Motor neuron (in vitro differentiated cells): ENCODE measurements around the gene OR51F2. TPM values are rescaled to one million over a fixed set of nuclear protein-coding genes. Genes with fewer than 3 reads are reported as not detected.
A peak's percentile ranks its signal among the peaks of the same experiment; 100 is the strongest.
"Not testable (repeated sequence)": the region's sequence is repeated elsewhere in the genome, so short reads cannot be mapped to it uniquely, and the experiment has no call there.

ENCODE experiments used
- ATAC-seq, 8 experiments: fragments of 200-7000 bp; cut with Tn5 transposase; replicated peaks in 6 of 8; 2 replicates each; pipeline ENCODE4 v1.8.0; 2021; ENCODE audit warnings: mild to moderate bottlenecking in 8 of 8, moderate library complexity in 8 of 8
- H3K27ac ChIP-seq, 2 donors: fragments of 250-450 bp; sonication (Bioruptor Pico); 2 replicates each; pipeline ENCODE4 v1.9.0; 2021; ENCODE audit warnings: antibody characterized with exemption in 2 of 2, mild to moderate bottlenecking in 2 of 2, moderate library complexity in 1 of 2
- H3K4me1 ChIP-seq, 2 donors: fragments of 250-450 bp; sonication (Bioruptor Pico); replicated peaks in 1 of 2; 2 replicates each; pipeline ENCODE4 v1.6.1; 2021; ENCODE audit warnings: antibody characterized with exemption in 2 of 2, mild to moderate bottlenecking in 2 of 2, moderate library complexity in 1 of 2
- H3K4me3 ChIP-seq, 5 donors: fragments of 250-450 bp; sonication (Bioruptor Pico); 2 replicates each; pipeline ENCODE4 v1.9.0; 2021; ENCODE audit warnings: antibody characterized with exemption in 5 of 5, mild to moderate bottlenecking in 5 of 5, moderate library complexity in 4 of 5
- WGBS, 10 experiments: fragments of 450-650 bp; shearing (Covaris generic); methylation state at CpG; one replicate each; pipeline ENCODE4 v1.0.0; 2022; 5-methylcytosine and 5-hydroxymethylcytosine counted together
- in situ Hi-C, 9 experiments: fragments of 400-800 bp; cut with MboI; loops; one replicate each; pipeline ENCODE4 v1.15.0; 2021; ENCODE audit warnings: low sequenced_read_pairs in 9 of 9, low pct_unique_long_range_greater_than_20kb in 2 of 9; ENCODE audit not compliant: unreplicated experiment in 9 of 9
- total RNA-seq, 8 experiments: library from RNA; unstranded; fragments of 300-600 nt; gene quantifications; 2 replicates each; pipeline versions ENCODE4 v1.2.3 to v1.2.4, GENCODE V29; 2022

Gene OR51F2
- total RNA-seq, 8 experiments from 2014 or later: 0.21 to 2.2 (median 1.2) TPM; not detected in 3

GRCh38 chr11:4839851-4840549, 18.9 kb downstream of the OR51F2 start:
- H3K4me1 ChIP-seq: no peaks in the 10 kb centered on the region
- WGBS, 10 experiments: 0 to 100% (median 86%) methylated on average over 1 to 2 of the region's 2 CpGs; no CpG with 5 or more reads in 6 of the 10 experiments
- no peak overlapping the region for H3K27ac ChIP-seq
- H3K4me3 ChIP-seq: no peak overlapping the region
- in situ Hi-C loops: loop anchor here in 1 of 9 experiments (10.0 kb wide), 1 partner anchor 155 kb away; the partner anchor contains the start of gene OR51L1
- no peak for ATAC-seq

- peak in 3 of 8 experiments; percentile 58 to 82 (median 73) for ATAC-seq
- H3K4me1 ChIP-seq: no peaks in the 10 kb centered on the region
- WGBS, 10 experiments: 0 to 100% (median 39%) methylated on average over 1 to 8 of the region's 9 CpGs; no CpG with 5 or more reads in 2 of the 10 experiments
- H3K27ac ChIP-seq: no peak within 1 kb of the TSS
- no peak within 1 kb of the TSS for H3K4me3 ChIP-seq
- in situ Hi-C loops: loop anchor here in 1 of 9 experiments (10.0 kb wide), 1 partner anchor 146 kb away; the partner anchor contains the start of gene OR51L1
Measured at GRCh38 chr11:4848908-4849532, 27.9 kb downstream of the OR51F2 start, which contains the start of gene OR51S1. TSS of gene OR51S1 (minus strand) at chr11:4849208. CDS start at chr11:4849208, 0 bp downstream.

- in situ Hi-C loops: no loop called here
- Histone ChIP-seq H3K4me3 (no peak overlapping the region), H3K4me1 (no peaks in the 10 kb centered on the region), H3K27ac (no peak overlapping the region)
- peak in 1 of 8 experiments; percentile 37 for ATAC-seq
- 0 to 77% (median 71%) methylated on average over 1 to 4 of the region's 4 CpGs; no CpG with 5 or more reads in 3 of the 10 experiments for WGBS, 10 experiments
Measured at GRCh38 chr11:4851033-4851432, 29.9 kb downstream of the OR51F2 start.

- H3K27ac ChIP-seq, ATAC-seq, H3K4me1 ChIP-seq, in situ Hi-C loops, H3K4me3 ChIP-seq: not testable (repeated sequence)
- 86 to 93% (median 88%) methylated on average over 3 to 6 of the region's 7 CpGs; no CpG with 5 or more reads in 7 of the 10 experiments for WGBS, 10 experiments
Measured at GRCh38 chr11:4854286-4854685, 33.2 kb downstream of the OR51F2 start.

GRCh38 chr11:4862447-4863236, 41.5 kb downstream of the OR51F2 start:
- in situ Hi-C loops: no loop called here
- Histone ChIP-seq H3K4me3 (no peak overlapping the region), H3K27ac (no peak overlapping the region), H3K4me1 (no peaks in the 10 kb centered on the region)
- ATAC-seq: no peak

GRCh38 chr11:4863876-4864275, 42.8 kb downstream of the OR51F2 start:
- Histone ChIP-seq H3K27ac (no peak overlapping the region), H3K4me3 (no peak overlapping the region), H3K4me1 (no peaks in the 10 kb centered on the region)
- in situ Hi-C loops: no loop called here
- WGBS, 10 experiments: 5 to 83% (median 73%) methylated on average over 1 to 4 of the region's 4 CpGs; no CpG with 5 or more reads in 1 of the 10 experiments
- ATAC-seq: peak in 5 of 8 experiments; percentile 26 to 83 (median 54)

- 0 to 100% (median 25%) methylated on average over 1 of the region's 1 CpG; no CpG with 5 or more reads in 2 of the 10 experiments for WGBS, 10 experiments
- no peaks in the 10 kb centered on the region for H3K4me1 ChIP-seq
- no peak for ATAC-seq
- in situ Hi-C loops: no loop called here
- H3K4me3 ChIP-seq: no peak overlapping the region
- H3K27ac ChIP-seq: no peak overlapping the region
Measured at GRCh38 chr11:4865855-4866254, 44.7 kb downstream of the OR51F2 start.

Other genes starting within 250 kb of the OR51F2 start
- under 1 TPM; 0.05 to 0.52 (median 0.14) TPM for gene OR52I2, start 239.6 kb upstream of the OR51F2 start, total RNA-seq
- under 1 TPM; 0.16 to 0.94 (median 0.40) TPM for gene OR52I1, start 227.3 kb upstream of the OR51F2 start, total RNA-seq
- 10 to 100 TPM in 4 of 8 experiments, 1 to 10 TPM in 4; 7.9 to 16.6 (median 10.1) TPM for gene TRIM68, start 213.1 kb upstream of the OR51F2 start, total RNA-seq
- under 1 TPM in 5 of 8 experiments, not detected in 3; 0.05 to 0.52 (median 0.13) TPM for gene OR51D1, start 183.8 kb upstream of the OR51F2 start, total RNA-seq
- gene OR51E1, start 177.3 kb upstream of the OR51F2 start, total RNA-seq: under 1 TPM in 4 of 8 experiments, not detected in 4; 0.05 to 0.19 (median 0.13) TPM
- 10 to 100 TPM in 1 of 8 experiments, 1 to 10 TPM in 2, under 1 TPM in 2, not detected in 3; 0.36 to 25.3 (median 1.3) TPM for gene OR51E2, start 123.5 kb upstream of the OR51F2 start, total RNA-seq
- gene MMP26, start 116.5 kb upstream of the OR51F2 start, total RNA-seq: under 1 TPM in 1 of 8 experiments, not detected in 7; 0.38 TPM
- gene OR51F1, start 51.4 kb upstream of the OR51F2 start, total RNA-seq: 1 to 10 TPM in 2 of 8 experiments, under 1 TPM in 1, not detected in 5; 0.61 to 1.7 (median 1.1) TPM
- 1 to 10 TPM in 1 of 8 experiments, under 1 TPM in 3, not detected in 4; 0.23 to 1.5 (median 0.73) TPM for gene OR52R1, start 16.9 kb upstream of the OR51F2 start, total RNA-seq
- gene OR51S1, start 27.9 kb downstream of the OR51F2 start, total RNA-seq: under 1 TPM in 5 of 8 experiments, not detected in 3; 0.17 to 0.99 (median 0.31) TPM
- 1 to 10 TPM in 2 of 8 experiments, under 1 TPM in 1, not detected in 5; 0.31 to 1.3 (median 1.0) TPM for gene OR51T1, start 60.6 kb downstream of the OR51F2 start, total RNA-seq
- under 1 TPM in 4 of 8 experiments, not detected in 4; 0.25 to 0.67 (median 0.55) TPM for gene OR51A7, start 82.5 kb downstream of the OR51F2 start, total RNA-seq
- gene OR51G2, start 98.0 kb downstream of the OR51F2 start, total RNA-seq: 1 to 10 TPM in 1 of 8 experiments, under 1 TPM in 4, not detected in 3; 0.29 to 1.9 (median 0.51) TPM
- gene OR51G1, start 103.0 kb downstream of the OR51F2 start, total RNA-seq: 1 to 10 TPM in 2 of 8 experiments, under 1 TPM in 2, not detected in 4; 0.21 to 1.9 (median 0.89) TPM
- gene OR51A4, start 126.3 kb downstream of the OR51F2 start, total RNA-seq: 1 to 10 TPM in 1 of 8 experiments, under 1 TPM in 3, not detected in 4; 0.28 to 1.5 (median 0.72) TPM
- under 1 TPM in 3 of 8 experiments, not detected in 5; 0.33 to 0.37 (median 0.36) TPM for gene OR51A2, start 134.4 kb downstream of the OR51F2 start, total RNA-seq
- gene OR51L1, start 173.5 kb downstream of the OR51F2 start, total RNA-seq: 1 to 10 TPM in 1 of 8 experiments, under 1 TPM in 5, not detected in 2; 0.08 to 1.2 (median 0.22) TPM
- gene OR52J3, start 225.2 kb downstream of the OR51F2 start, total RNA-seq: 1 to 10 TPM in 1 of 8 experiments, not detected in 7; 3.1 TPM
- 1 to 10 TPM in 1 of 8 experiments, under 1 TPM in 2, not detected in 5; 0.43 to 2.3 (median 0.45) TPM for gene OR52E2, start 238.3 kb downstream of the OR51F2 start, total RNA-seq
- 1 to 10 TPM in 1 of 8 experiments, under 1 TPM in 1, not detected in 6; 0.52 to 2.6 TPM for gene OR52E1, start 248.3 kb downstream of the OR51F2 start, total RNA-seq